ENCODE data around the gene COG2. TPM values are rescaled to one million over a fixed set of nuclear protein-coding genes. Genes with fewer than 3 reads are reported as not detected.

The COG2 gene
- total and polyA plus RNA-seq, 2 of the 8 experiments (the other 6 are each of a cell fraction or from before 2014, with no cell fraction given): 10.3 to 36.7 TPM

DNA sequence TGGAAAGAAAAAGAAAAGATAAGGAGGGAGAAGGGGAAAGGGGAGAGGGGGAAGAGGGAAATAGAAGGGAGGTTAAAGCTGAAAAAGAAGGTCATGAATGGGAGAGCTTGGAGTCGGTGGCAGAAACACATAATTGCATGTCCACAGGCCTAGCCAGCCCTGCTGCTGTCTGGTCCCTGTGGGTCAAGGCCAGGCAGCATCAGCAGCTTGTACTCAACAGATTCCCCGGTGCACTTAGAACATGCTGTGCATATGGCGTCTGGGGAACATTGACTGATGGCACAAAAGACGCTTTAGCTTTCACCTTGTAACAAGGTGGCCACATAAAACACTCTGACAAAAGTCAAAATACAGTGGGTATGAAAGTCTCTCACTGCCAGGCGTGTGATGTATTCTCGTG, 25.9 kb downstream of the COG2 start:
- WGBS, 2 experiments (ENCODE audit: extremely low coverage in 1 of 2, insufficient coverage in 1 of 2, insufficient read length in 1 of 2, insufficient replicate concordance in 2 of 2, low coverage in 1 of 2, low lambda C conversion rate in 2 of 2, missing lambda C conversion rate in 1 of 2): 90% methylated on average over 6 of the region's 6 CpGs; no CpG with 5 or more reads in 1 of the 2 experiments

More for the DNA sequence above, 25.9 kb downstream of the COG2 start:
- no peak overlapping the region for H3K23ac ChIP-seq (ENCODE audit: insufficient read length)
- no peak overlapping the region for H2BK20ac ChIP-seq (ENCODE audit: low read length)
- TF ChIP-seq TAF1 (IDR thresholded peaks at IDR 0.05; ENCODE audit: low read depth, low read length) (no peak), GABPA (IDR thresholded peaks at IDR 0.05; ENCODE audit: borderline replicate concordance, insufficient read depth, low read length) (no peak), HDAC6 (IDR thresholded peaks at IDR 0.05; ENCODE audit: low read depth, low read length) (no peak), CTBP2 (IDR thresholded peaks at IDR 0.05; ENCODE audit: borderline replicate concordance, insufficient read depth, insufficient read length, low read length) (no peak), HDAC2 (IDR thresholded peaks at IDR 0.05; ENCODE audit: borderline replicate concordance in 1 of 2, low read depth in 2 of 2, low read length in 2 of 2) (no peak), RAD21 (IDR thresholded peaks at IDR 0.05 in 1 of 2, conservative IDR thresholded peaks at IDR 0.05 in 1 of 2; ENCODE audit: low read depth in 2 of 2, low read length in 2 of 2) (no peak), KDM4A (IDR thresholded peaks at IDR 0.05; ENCODE audit: low read depth, low read length, severe bottlenecking) (no peak), SRF (IDR thresholded peaks at IDR 0.05; ENCODE audit: low read depth, low read length) (no peak), SIX5 (IDR thresholded peaks at IDR 0.05; ENCODE audit: low read depth, low read length) (no peak), SIRT6 (IDR thresholded peaks at IDR 0.05; ENCODE audit: low read length) (no peak), EGR1 (IDR thresholded peaks at IDR 0.05; ENCODE audit: borderline replicate concordance, low read depth, low read length) (no peak), JUN (IDR thresholded peaks at IDR 0.05; ENCODE audit: low read depth, low read length) (no peak)
- no peak overlapping the region for H3K9ac ChIP-seq (replicated peaks in 1 of 4; ENCODE audit: extremely low read depth in 1 of 4, low read depth in 3 of 4, low read length in 3 of 4)
- no peak overlapping the region for H4K8ac ChIP-seq (ENCODE audit: extremely low read depth, insufficient read depth, low read length)
- H2BK15ac ChIP-seq (ENCODE audit: low read length): no peak overlapping the region
- H3K36me3 ChIP-seq (ENCODE audit: control insufficient read depth in 2 of 4, insufficient read depth in 4 of 4, low read length in 3 of 4): peaks cover 11 to 58% (median 38%) of the 10 kb centered on the region in 4 experiments; a peak in 7 of 8 replicates
- H3K56ac ChIP-seq (replicated peaks; ENCODE audit: insufficient read length, low read depth, low read length): no peak overlapping the region
- no peak overlapping the region for H3K14ac ChIP-seq (ENCODE audit: insufficient read length)
- ChIA-PET CTCF (ENCODE audit: partially characterized antibody) (interaction anchor here (0.9 to 1.0 kb wide), 2 partner anchors 13 to 30 kb away, joined by 3 read pairs; no protein-coding TSS in a partner anchor), POLR2A (ENCODE audit: partially characterized antibody) (no interaction called here)
- no peak overlapping the region for H2BK12ac ChIP-seq (ENCODE audit: low read depth, low read length)
- DNase-seq (ENCODE audit: low read depth in 1 of 2, low spot score in 2 of 2) (no peak), FAIRE-seq (no peak)
- no peak overlapping the region for H3K4me3 ChIP-seq (ENCODE audit: extremely low read depth in 1 of 4, insufficient read depth in 2 of 4, low read depth in 3 of 4, low read length in 4 of 4)
- H3K4ac ChIP-seq (replicated peaks; ENCODE audit: insufficient read length, low read depth, low read length): no peak overlapping the region
- no peaks in the 10 kb centered on the region for H3K23me2 ChIP-seq (ENCODE audit: low read depth, low read length)
- no peak overlapping the region for H4K91ac ChIP-seq (replicated peaks; ENCODE audit: insufficient read length, low read length)
- no peaks in the 10 kb centered on the region for H3K9me3 ChIP-seq (ENCODE audit: insufficient read depth in 2 of 2, low read depth in 1 of 2, low read length in 1 of 2)
- no peak overlapping the region for H2BK120ac ChIP-seq (replicated peaks; ENCODE audit: low read depth, low read length)
- no peak overlapping the region for H2AFZ ChIP-seq (ENCODE audit: low read length)
- no peaks in the 10 kb centered on the region for H3K27me3 ChIP-seq (replicated peaks in 1 of 4; ENCODE audit: control insufficient read depth in 3 of 4, extremely low read depth in 1 of 4, insufficient read depth in 3 of 4, low read length in 3 of 4)
- H3K18ac ChIP-seq (ENCODE audit: extremely low read depth, low read length): no peak overlapping the region
- H2BK5ac ChIP-seq (ENCODE audit: low read depth, low read length): no peak overlapping the region
- no peaks in the 10 kb centered on the region for H3K4me1 ChIP-seq (replicated peaks in 1 of 4; ENCODE audit: control insufficient read depth in 3 of 4, insufficient read depth in 4 of 4, low read length in 3 of 4)
- no peak overlapping the region for H3K27ac ChIP-seq (ENCODE audit: low read depth, low read length)
- no peak overlapping the region for H4K5ac ChIP-seq (ENCODE audit: insufficient read length, low read depth, low read length)
- H3K4me2 ChIP-seq (ENCODE audit: insufficient read depth in 1 of 2, low read depth in 2 of 2, low read length in 2 of 2): no peak overlapping the region
- H3K79me1 ChIP-seq (ENCODE audit: low read depth, low read length): no peaks in the 10 kb centered on the region; the same call in 1 of the 2 replicates
- no peak overlapping the region for H2AK5ac ChIP-seq (ENCODE audit: low read depth, low read length)
- H3K79me2 ChIP-seq (ENCODE audit: control insufficient read depth in 1 of 2, insufficient read depth in 2 of 2, low read length in 2 of 2): no peaks in the 10 kb centered on the region
- H4K20me1 ChIP-seq (replicated peaks in 1 of 2; ENCODE audit: control insufficient read depth in 1 of 2, insufficient read depth in 2 of 2, low read length in 2 of 2): peaks cover 3% of the 10 kb centered on the region in 2 experiments

Data from H1 (cell line).